Caco-2 (cell line): ENCODE data around the gene ZFP36. TPM values are rescaled to one million over a fixed set of nuclear protein-coding genes. Genes with fewer than 3 reads are reported as not detected.
A peak's percentile ranks its signal among the peaks of the same experiment; 100 is the strongest.

ENCODE experiments used
- BruUV-seq: library from RNA; stranded (reverse); fragments of 400-500 nt; replicated peaks from 2 replicates; lab custom pipeline; 2021; lab: Mats Ljungman, UMichigan
- CTCF ChIA-PET: fragments of 300-600 bp; sonication (Branson Sonifier 250); formaldehyde crosslinking; loops from one replicate; lab custom pipeline; 2022; ENCODE audit warnings: antibody characterized with exemption; lab: Charles Lee
- POLR2A ChIA-PET: fragments of 300-600 bp; sonication (Branson Sonifier 250); formaldehyde crosslinking; loops from one replicate; lab custom pipeline; 2022; ENCODE audit warnings: antibody characterized with exemption; lab: Charles Lee
- DNase-seq, 2 experiments: peaks; one replicate each; pipeline versions ENCODE4 v3.0.0 to v3.0.0-alpha.2; 2020 to 2022
- H3K27me3 ChIP-seq: replicated peaks from 2 replicates; pipeline ENCODE4 v1.6.0; 2011; ENCODE audit warnings: low read length; ENCODE audit not compliant: control insufficient read depth, insufficient read depth
- H3K36me3 ChIP-seq: 2 replicates; pipeline ENCODE4 v1.5.1; 2011; ENCODE audit warnings: low read length; ENCODE audit not compliant: control insufficient read depth, insufficient read depth
- H3K4me1 ChIP-seq: fragments of 250-450 bp; sonication (Bioruptor Pico); 2 replicates; pipeline ENCODE4 v1.5.1; 2020; ENCODE audit warnings: mild to moderate bottlenecking
- H3K4me3 ChIP-seq: 2 replicates; pipeline ENCODE4 v1.5.1; 2011; ENCODE audit warnings: low read depth, mild to moderate bottlenecking, control low read depth, low read length
- H3K9me3 ChIP-seq: fragments of 250-450 bp; sonication (Bioruptor Pico); 2 replicates; pipeline ENCODE4 v1.5.1; 2020; ENCODE audit warnings: mild to moderate bottlenecking, moderate library complexity
- H3K27ac Mint-ChIP-seq: one replicate; pipeline ENCODE4 v1.8.0; 2022; ENCODE audit warnings: mixed read lengths; ENCODE audit not compliant: unreplicated experiment
- H3K27me3 Mint-ChIP-seq: one replicate; pipeline ENCODE4 v1.8.0; 2022; ENCODE audit warnings: mixed read lengths; ENCODE audit not compliant: insufficient read depth, unreplicated experiment
- H3K36me3 Mint-ChIP-seq: one replicate; pipeline ENCODE4 v1.8.0; 2022; ENCODE audit warnings: mild to moderate bottlenecking, mixed read lengths; ENCODE audit not compliant: insufficient read depth, unreplicated experiment
- H3K4me1 Mint-ChIP-seq: one replicate; pipeline ENCODE4 v1.8.0; 2022; ENCODE audit warnings: low read depth, mixed read lengths; ENCODE audit not compliant: unreplicated experiment
- H3K4me3 Mint-ChIP-seq: one replicate; pipeline ENCODE4 v1.8.0; 2022; ENCODE audit warnings: mild to moderate bottlenecking, moderate library complexity, mixed read lengths; ENCODE audit not compliant: unreplicated experiment
- H3K9me3 Mint-ChIP-seq: one replicate; pipeline ENCODE4 v1.8.0; 2022; ENCODE audit warnings: mixed read lengths; ENCODE audit not compliant: unreplicated experiment
- CTCF ChIP-seq, 2 experiments: fragments of 200-600 bp in 1 of 2; IDR thresholded peaks; 1 replicate in 1 of 2; 2 replicates in 1 of 2; pipeline versions ENCODE4 v1.5.1 to v1.8.0; 2011 to 2022; ENCODE audit warnings: antibody characterized with exemption in 1 of 2, control low read depth in 1 of 2, inconsistent platforms in 1 of 2, low read depth in 1 of 2, low read length in 1 of 2, mild to moderate bottlenecking in 1 of 2, moderate library complexity in 1 of 2; ENCODE audit not compliant: insufficient read depth in 1 of 2, severe bottlenecking in 1 of 2, unreplicated experiment in 1 of 2
- intact Hi-C: fragments of 100-400 bp; cut with micrococcal nuclease; formaldehyde crosslinking; loops from one replicate; pipeline ENCODE4 v1.10.0; 2022; ENCODE audit not compliant: unreplicated experiment
- total RNA-seq: library from RNA; stranded (reverse); gene quantifications from 2 replicates; pipeline ENCODE4 v1.2.3, GENCODE V29; 2022

Gene ZFP36
- total RNA-seq, 1 experiment from 2014 or later, result 25.8 TPM

GRCh38 chr19:39403331-39404312, 3.0 kb upstream of the ZFP36 start:
- H3K4me3 ChIP-seq, result peak overlapping the region; percentile 51
- no peaks in the 10 kb centered on the region for H3K27me3 ChIP-seq
- CTCF ChIA-PET, result interaction anchor here (1.2 kb wide), 1 partner anchor 263 kb away, joined by 6 read pairs; no protein-coding TSS in a partner anchor
- TSS peak; percentile 15 for BruUV-seq
- DNase-seq, result peak; percentile 92 to 94
- peaks cover 79% of the 10 kb centered on the region for H3K36me3 Mint-ChIP-seq
- peaks cover 55% of the 10 kb centered on the region for H3K4me1 ChIP-seq
- H3K36me3 ChIP-seq, result peaks cover 4% of the 10 kb centered on the region; the same call in 1 of the 2 replicates
- no peaks in the 10 kb centered on the region for H3K9me3 ChIP-seq
- intact Hi-C loops, result no loop called here
- H3K9me3 Mint-ChIP-seq, result no peaks in the 10 kb centered on the region
- POLR2A ChIA-PET, result interaction anchor here (0.6 to 1.5 kb wide), 4 partner anchors 13 to 77 kb away, joined by 3 to 9 read pairs (median 5); partner anchors contain the start of genes MED29, PAF1 and RPS16
- H3K27me3 Mint-ChIP-seq, result no peaks in the 10 kb centered on the region
- no peak for TF ChIP-seq CTCF (IDR thresholded peaks at IDR 0.05; ENCODE audit: insufficient read depth in 1 of 2, low read depth in 1 of 2, low read length in 1 of 2, severe bottlenecking in 1 of 2, unreplicated experiment in 1 of 2)
- H3K4me3 Mint-ChIP-seq, result peak overlapping the region; percentile 91
- H3K4me1 Mint-ChIP-seq, result peaks cover 36% of the 10 kb centered on the region
- peak overlapping the region; percentile 84 for H3K27ac Mint-ChIP-seq

GRCh38 chr19:39405261-39405957, 1.2 kb upstream of the ZFP36 start:
- TF ChIP-seq CTCF (IDR thresholded peaks at IDR 0.05; ENCODE audit: insufficient read depth in 1 of 2, low read depth in 1 of 2, low read length in 1 of 2, severe bottlenecking in 1 of 2, unreplicated experiment in 1 of 2), result no peak
- H3K27ac Mint-ChIP-seq, result peak overlapping the region; percentile 84
- intact Hi-C loops, result no loop called here
- no peak for DNase-seq
- no peaks in the 10 kb centered on the region for H3K27me3 Mint-ChIP-seq
- H3K9me3 ChIP-seq, result no peaks in the 10 kb centered on the region
- peaks cover 29% of the 10 kb centered on the region for H3K4me1 Mint-ChIP-seq
- ChIA-PET CTCF (no interaction called here), POLR2A (interaction anchor here (1.1 kb wide), 1 partner anchor 31 kb away, joined by 5 read pairs; the partner anchor contains the start of gene RPS16)
- H3K4me3 Mint-ChIP-seq, result peak overlapping the region; percentile 77
- H3K4me3 ChIP-seq, result no peak overlapping the region
- no peaks in the 10 kb centered on the region for H3K9me3 Mint-ChIP-seq
- BruUV-seq, result no TSS peak
- H3K36me3 ChIP-seq, result peaks cover 4% of the 10 kb centered on the region; the same call in 1 of the 2 replicates
- peaks cover 83% of the 10 kb centered on the region for H3K36me3 Mint-ChIP-seq
- no peaks in the 10 kb centered on the region for H3K27me3 ChIP-seq
- peaks cover 38% of the 10 kb centered on the region for H3K4me1 ChIP-seq
